NCI-H128 (cell line): ENCODE data around the gene TCHHL1.

Experiments used
- DNase-seq: peaks from one replicate; lab custom pipeline; 2025; ENCODE audit not compliant: unreplicated experiment; lab: John Stamatoyannopoulos, UW

TCHHL1 gene

GRCh38 chr1:152039886-152040285, 49.0 kb downstream of the TCHHL1 start:
- DNase-seq: no peak

GRCh38 chr1:152039461-152039860, 49.4 kb downstream of the TCHHL1 start:
- no peak for DNase-seq

DNA sequence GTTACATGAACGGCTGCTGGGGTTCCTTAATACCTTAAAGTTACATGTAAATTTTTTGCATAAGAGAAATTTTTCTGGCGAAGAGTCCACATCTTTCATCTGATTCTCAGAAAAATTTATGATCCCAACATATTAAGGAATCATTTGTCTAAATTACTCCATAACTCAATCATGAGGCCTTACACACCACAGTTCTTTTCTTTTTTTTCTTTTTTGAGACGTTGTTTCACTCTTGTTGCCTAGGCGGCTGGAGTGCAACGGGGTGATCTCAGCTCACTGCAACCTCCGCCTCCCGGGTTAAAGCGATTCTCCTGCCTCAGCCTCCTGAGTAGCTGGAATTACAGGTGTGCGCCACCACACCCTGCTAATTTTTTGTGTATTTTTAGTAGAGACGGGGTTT, 50.0 kb downstream of the TCHHL1 start:
- no peak for DNase-seq

DNA sequence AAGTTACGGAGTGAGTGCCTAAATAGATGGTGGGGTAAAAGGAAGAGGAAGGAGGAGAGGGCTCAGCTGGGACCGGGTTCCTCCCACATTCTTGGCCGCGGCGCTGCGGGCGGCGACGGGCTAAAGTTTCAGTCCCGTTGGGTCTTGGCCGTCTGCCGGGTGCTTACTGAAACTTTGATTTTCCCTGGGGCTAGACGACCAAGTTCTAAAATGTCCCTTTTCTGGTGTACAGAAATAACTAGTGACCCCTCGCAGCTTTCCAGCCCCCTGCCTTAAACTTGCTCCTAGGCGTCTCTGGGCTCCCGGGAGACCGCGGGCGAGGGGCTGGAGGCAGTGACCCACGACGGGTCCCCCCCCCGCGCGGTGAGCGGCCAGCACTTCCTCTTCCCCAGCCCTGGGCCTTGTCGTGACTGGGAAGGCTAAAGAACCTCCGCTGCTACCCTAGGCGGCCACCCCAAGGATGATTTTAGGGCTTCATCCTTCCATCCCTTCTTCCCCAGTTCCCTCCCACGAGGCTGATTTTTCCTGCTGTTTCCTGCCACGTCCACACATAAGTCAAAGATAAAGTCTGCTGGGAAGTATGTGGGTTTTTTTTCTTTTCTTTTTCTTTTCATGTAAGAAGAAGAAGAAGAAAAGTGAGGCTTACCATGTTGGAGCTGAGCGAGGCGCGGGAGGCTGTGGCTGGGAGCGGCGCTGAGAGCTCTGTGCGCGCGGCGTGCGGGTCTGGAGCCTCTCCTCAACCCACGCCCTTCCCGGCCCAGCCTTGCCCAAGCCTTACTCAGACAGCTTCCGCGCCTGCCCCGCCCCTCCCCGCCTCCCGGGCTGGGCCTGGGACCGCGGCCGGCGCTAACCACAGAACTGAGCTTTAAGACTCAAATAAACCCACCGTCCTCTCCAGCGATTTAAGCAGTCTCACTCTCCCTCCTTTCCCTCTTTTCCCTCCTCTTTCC, 52.3 kb downstream of the TCHHL1 start, which contains the start of gene S100A11:
TSS of gene S100A11 (minus strand) at position 738 of the 950 bp plus-strand sequence. CDS start at position 649, 89 bp downstream.
- no peak for DNase-seq

GRCh38 chr1:152035539-152036266, 53.2 kb downstream of the TCHHL1 start:
- DNase-seq: no peak

- no peak for DNase-seq
Measured at GRCh38 chr1:152034654-152035538, 54.0 kb downstream of the TCHHL1 start.

GRCh38 chr1:152034324-152034653, 54.6 kb downstream of the TCHHL1 start:
- no peak for DNase-seq
